Stimulated activated CD4-positive, alpha-beta T cell treated with anti-CD3 and anti-CD28 coated beads, Interleukin-1b, Interleukin-23, amount 100 ng/mL, for 1 hour (primary cell): Measurements from ENCODE around the gene CYB561A3.

ENCODE experiments used
- DNase-seq, 2 donors: peaks; one replicate each; pipeline ENCODE4 v3.0.0-alpha.2; 2020; ENCODE audit warnings: low read depth in 2 of 2

The CYB561A3 gene

DNA sequence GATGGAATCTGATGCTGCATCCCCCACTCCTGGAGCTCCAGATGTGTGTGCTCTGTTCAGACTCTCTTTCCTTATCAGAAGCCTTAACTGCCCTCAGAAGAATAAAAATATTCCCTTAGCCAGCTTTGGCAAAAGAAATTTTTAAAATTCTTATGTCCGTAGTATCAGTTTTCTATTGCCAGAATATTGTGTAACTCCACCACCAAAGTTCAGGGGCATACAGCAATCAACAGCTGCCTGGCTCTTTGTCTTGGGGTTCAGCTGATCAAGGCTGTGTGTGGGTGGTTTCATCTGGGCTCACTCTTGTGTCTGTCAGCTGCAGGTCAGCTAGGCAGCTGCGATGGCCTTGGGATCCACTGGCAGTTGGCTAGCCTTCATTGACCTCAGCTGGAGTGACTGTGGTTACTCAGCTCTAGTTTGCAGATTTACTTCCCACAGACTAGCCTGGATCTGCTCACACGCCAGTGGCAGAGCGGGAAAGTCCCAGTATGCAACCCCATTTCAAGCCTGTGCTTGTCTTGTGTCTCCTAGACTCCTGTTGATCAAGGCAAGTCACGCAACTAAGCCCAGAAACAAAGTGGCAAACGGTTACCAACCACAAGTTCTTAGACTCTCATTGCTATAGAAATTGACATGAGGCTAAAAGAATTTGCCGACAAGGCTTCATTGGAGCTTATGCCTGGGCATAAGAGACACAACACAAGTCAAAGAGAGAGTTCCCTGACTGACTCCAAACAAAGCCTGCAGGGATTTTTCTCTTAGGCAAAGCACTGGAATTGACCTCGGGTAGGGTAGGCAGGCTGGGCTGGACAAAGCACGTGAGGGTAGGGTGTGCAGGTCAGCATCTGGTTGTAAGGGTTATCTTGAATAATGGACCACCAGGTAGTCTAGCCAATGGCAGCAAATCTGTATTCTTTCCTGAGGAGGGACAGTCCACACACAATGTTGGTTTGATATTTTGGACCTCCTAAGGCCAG is 8.0 kb upstream of the CYB561A3 start:
- no peak for DNase-seq

DNA sequence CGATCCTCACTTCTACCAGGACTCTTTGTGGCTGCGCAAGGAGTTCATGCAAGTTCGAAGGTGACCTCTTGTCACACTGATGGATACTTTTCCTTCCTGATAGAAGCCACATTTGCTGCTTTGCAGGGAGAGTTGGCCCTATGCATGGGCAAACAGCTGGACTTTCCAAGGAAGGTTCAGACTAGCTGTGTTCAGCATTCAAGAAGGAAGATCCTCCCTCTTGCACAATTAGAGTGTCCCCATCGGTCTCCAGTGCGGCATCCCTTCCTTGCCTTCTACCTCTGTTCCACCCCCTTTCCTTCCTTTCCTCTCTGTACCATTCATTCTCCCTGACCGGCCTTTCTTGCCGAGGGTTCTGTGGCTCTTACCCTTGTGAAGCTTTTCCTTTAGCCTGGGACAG is 7.0 kb upstream of the CYB561A3 start:
- no peak for DNase-seq

DNA sequence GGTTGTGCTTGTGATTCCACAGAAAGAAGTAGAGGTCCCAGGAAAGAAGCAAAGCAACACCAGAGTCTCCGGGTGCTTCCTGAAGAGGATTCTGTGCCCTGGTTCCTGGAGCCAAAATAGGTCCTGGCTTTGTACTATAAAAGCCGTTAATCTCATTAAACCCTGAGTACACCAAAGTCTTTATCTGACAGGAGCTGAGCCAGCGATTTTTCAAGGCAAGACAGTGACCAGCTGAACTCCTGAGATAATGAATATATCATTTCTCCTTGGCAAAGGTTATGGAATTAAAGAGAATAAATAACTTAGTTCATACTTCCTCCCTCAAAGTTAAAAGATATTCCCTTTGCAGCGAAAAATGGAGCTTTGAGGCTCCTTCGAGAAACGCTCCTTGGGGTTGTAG is 5.7 kb upstream of the CYB561A3 start:
- DNase-seq: no peak

DNA sequence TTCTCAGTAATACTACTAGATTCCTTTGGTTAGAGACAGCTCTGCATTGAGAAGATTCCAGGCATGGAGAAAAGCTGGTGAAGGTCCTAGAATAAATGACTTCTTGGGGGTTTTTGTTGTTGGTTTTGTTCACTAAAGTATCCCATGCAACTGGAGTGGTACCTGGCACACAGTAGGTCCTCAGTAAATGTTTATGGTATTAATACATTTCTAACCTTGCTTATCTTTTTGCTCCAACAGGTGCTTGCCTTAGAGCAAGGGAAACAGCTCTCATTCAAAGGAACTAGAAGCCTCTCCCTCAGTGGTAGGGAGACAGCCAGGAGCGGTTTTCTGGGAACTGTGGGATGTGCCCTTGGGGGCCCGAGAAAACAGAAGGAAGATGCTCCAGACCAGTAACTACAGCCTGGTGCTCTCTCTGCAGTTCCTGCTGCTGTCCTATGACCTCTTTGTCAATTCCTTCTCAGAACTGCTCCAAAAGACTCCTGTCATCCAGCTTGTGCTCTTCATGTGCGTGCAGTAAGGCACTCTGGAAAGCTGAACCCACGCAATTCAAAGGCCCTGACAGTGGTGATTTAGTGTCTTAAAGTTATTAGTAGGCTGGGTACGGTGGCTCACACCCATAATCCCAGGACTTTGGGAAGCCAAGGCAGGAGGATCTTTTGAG is 2.5 kb upstream of the CYB561A3 start:
- DNase-seq: no peak

DNA sequence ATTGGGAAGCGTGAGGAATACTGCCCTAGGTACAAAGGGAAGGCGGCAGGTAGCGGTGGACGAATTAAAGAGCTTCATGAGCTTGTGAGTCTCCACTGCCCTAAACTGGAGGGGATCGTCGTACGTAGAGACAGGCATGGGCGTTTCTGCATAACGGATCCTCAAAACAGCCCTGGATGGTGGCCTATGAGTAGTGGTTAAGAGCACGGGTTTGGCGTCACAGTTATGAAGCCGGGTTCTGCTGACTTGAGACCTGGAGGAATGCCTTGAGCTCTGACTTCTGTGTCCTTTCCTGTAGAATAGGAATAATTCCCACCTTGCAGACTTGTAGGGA is 827 bp upstream of the CYB561A3 start:
- DNase-seq: no peak

DNA sequence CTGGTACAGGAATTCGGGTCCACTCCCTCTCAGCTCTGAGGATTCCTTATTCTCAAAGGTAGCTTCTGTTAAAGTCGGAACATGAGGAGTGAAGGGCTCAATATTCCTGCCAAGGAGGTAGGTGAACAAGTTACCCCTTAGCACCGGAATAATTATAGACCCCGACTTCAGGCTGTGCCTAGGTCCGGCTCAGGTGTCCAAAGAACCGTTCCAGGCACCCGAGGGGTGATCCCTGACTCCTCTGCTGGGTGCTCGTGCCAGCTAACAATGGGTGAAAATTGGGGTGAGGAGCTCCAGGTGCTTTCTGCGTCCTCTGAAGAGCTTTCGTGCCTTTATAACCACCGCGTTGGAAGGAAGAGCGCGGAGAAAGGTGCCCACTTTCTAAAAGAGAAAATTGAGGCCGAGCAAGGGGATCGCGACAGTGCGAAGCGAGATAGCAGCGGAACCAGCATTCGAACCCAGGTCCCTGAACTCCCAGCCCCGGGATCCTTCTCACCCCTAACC is 393 bp downstream of the CYB561A3 start:
- DNase-seq: no peak

DNA sequence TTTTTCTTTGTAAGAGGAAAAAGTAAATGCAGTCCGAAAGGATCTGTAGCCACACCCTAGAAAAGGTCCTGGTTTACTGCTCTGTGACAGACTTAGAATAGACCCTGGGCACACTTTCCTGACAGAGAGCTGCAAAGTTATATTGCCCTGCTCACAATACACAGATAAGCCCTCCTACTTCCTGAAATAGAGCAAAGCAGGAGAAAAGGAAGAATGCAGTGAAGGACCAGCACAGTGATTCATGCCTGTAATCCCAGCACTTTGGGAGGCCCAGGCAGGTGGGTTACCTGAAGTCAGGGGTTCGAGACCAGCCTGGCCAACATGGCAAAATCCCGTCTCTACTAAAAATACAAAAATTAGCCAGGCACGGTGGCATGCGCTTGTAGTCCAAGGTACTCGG is 2.2 kb downstream of the CYB561A3 start:
- no peak for DNase-seq

DNA sequence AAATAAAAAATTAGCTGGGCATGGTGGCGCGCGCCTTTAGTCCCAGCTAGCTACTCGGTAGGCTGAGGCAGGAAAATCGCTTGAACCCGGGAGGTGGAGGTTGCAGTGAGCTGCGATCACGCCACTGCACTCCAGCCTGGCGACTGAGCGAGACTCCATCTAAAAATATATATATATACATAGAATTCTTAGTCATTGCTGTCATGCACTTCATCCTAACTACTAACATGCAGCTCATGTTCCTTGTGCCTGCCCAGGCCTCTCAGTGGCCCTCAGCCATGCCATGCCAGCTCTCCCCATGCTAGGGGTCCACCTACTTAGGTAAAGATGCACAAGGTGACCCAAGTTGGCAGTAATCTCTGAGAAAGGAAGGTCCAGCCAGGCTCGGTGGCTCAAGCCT is 3.1 kb downstream of the CYB561A3 start:
- DNase-seq: no peak

DNA sequence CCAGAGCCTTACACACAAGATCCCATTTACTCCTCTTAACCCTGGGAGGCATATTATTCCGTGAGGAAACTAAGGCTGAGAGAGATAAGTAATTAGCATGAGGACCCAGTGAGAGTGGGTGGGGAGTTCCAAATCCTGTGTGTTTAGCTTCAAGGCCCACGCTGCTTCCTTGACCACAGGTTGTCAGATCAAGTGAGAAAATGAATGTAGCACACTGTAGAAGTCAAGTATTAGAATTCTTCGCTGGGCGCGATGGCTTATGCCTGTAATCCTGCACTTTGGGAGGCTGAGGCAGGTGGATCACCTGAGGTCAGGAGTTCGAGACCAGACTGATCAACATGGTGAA is 3.8 kb downstream of the CYB561A3 start:
- no peak for DNase-seq

DNA sequence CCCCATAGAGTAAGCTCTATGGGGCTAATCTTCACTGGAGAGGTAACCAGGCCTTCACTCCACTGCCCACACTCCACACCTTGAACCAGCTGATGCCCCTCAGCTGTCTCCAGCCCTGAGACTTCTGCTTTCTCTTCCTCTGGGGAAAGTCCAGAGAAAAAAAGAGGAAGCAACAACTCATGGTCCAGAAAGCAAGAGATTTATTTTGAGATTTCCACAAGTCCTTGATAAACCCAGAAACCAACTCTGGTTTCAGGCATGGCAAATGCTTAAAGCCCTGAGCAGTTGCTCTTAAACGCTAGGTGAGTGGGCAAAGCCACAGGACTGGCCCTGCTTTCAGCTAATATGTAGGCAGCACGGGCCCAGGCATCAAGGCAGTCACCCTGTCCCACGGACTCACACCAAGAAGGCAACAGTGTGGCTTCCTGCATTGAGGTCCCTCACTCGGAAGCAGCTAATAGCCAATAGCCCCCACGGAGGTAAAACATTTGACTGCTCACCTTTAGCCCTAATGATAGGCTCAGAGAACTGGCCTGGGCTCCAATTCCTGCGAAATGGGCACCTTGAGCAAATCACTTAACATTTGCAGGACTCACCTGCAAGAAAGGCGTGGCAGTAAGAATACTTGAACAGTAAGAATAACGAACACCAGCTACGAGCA is 4.3 kb downstream of the CYB561A3 start:
- no peak for DNase-seq

DNA sequence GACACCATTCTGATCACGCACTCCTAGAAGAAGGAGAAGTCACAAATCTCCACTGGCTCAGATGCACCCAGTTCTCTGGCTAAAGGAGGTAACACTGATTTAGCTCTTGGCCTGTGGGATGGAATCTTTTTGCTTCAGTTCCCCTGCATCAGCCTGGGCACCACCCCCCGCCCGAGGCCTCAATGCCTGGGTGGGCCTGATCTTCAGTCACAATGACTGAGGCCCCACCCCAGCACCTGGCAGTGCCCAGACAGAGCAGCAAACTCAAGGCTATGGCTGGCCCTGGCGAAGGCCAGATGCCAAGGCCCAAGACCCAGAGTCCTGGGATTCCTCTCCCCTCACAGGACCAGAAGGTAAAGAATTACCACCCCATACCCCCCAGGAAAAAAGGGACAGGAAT is 5.0 kb downstream of the CYB561A3 start:
- no peak for DNase-seq

DNA sequence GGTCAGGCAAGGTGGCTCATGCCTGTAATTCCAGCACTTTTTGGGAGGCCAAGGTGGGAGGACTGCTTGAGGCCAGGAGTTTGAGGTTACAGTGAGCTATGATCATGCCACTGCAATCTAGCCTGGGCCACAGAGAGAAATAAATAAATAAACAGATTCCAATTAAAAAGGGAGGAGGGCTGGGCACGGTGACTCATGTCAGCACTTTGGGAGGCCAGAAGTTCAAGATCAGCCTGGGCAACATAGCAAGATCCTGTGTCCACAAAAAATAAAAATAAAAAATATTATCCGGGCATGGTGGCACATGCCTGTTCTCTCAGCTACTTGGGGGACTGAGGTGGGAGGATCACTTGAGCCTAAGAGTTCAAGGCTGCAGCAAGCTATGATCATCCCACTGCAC is 7.5 kb downstream of the CYB561A3 start:
- DNase-seq: no peak

DNA sequence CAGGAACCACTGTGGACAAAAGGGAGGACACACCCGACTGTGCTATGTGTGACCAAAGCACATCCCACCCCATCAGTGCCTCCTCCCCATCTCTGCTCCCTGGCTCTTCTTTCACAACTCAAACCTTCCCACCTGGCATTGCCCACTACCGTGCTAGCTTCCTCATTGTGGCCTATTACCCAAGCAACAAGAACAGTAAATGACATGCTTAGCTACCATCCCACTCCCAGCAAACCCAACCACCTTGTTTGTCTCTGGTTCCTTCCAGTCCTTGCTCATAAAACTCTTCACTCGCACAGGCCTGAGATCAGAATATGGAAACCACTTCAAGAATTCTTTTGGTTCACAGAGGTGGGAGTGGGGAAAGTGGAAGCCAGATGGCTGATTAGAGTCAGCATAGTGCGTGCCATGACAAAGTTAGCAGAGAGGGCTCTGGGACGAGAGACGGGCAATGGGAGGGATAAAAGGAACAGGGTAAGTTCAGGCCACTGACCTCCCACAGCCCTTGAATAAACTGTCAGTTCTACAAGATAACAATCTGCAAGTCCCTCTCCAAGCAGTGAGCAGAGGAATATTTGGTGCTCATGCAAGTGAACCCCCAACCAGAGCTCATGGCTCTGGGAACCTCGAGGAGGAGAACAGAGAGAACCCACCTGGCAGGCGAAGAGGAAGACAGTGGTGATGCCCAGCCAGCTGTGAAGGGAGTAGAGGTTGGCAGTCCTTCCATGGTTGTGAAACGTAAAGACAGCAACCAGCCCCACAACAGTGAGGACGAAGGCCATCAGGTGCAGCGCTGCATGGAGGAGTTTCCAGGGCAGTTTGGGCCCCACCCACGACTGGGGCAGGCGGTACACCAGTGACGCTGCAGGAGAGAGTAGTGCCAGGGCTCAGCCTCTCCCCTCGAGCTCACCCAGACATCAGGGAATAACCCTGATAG is 8.3 kb downstream of the CYB561A3 start:
- no peak for DNase-seq

DNA sequence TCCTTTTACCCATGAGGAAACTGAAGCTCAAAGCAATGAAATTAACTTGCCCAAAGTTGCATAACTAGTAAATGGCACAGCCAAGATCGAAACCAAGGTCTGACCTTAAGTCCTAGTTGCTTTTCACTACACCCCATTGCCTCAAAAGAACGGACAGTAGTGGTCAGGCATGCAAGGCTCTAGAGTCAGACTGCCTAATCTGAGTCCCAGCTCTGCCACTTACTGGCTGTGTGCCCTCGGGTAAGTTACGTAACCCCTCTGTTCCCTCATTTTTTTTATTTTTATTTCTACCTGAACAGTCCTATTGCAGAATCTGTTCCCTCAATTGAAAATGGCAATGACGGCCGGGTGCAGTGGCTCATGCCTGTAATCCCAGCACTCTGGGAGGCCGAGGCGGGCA is 9.6 kb downstream of the CYB561A3 start:
- no peak for DNase-seq

DNA sequence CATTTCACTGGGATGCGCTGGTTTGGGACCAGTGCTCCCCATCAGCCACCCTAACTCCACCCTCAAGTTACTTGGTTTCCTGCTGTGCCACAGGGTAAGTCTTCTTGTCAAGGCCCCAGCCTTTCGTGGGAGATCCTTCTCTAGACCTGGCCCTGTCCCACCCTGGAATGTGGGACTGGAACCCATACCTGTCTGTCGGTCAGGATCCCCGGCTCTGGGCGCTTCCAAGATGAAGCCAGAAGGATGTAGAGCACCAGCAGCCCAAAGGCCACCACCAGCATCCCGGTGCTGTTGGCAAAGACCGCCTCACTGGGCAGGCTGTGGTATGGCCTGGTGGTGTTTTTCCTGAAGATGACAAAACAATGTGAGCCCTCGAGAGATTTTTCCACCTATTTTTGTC is 10.9 kb downstream of the CYB561A3 start:
- no peak for DNase-seq

DNA sequence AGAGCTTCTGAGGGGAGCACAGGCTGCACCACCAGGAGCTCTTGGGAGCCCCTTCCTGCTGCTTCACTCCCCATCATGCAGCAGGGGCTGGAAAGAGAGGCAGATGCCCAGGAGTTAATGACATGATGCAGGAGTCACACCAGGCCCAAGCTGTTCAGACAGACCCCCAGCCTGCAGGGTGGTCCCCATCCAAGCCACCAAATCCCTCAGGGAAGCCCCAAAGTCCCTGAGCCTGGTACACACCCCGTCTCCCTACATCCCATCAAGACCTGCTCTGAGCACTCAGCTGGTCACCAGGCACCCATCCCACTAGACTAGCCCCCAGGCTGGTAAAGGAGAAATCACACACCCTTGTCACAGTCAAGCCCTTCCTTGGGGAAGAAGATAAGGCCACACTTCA is 11.3 kb downstream of the CYB561A3 start:
- no peak for DNase-seq

DNA sequence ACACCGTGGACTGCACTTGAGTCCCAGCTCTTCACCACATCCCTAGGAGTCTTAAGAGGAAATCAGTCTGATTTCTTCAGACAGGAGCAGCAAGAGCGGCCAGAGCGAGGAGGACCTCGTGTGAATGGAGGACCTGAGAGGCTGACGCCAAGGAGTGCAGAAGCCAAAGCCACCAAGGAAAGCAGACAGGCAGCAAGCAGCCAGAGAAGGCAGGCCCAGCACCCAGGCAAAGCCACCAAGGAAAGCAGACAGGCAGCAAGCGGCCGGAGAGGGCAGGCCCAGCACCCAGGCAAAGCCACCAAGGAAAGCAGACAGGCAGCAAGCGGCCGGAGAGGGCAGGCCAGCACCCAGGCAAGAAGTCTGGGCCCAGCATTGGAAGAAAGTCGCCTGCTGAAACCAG is 11.8 kb downstream of the CYB561A3 start:
- no peak for DNase-seq

DNA sequence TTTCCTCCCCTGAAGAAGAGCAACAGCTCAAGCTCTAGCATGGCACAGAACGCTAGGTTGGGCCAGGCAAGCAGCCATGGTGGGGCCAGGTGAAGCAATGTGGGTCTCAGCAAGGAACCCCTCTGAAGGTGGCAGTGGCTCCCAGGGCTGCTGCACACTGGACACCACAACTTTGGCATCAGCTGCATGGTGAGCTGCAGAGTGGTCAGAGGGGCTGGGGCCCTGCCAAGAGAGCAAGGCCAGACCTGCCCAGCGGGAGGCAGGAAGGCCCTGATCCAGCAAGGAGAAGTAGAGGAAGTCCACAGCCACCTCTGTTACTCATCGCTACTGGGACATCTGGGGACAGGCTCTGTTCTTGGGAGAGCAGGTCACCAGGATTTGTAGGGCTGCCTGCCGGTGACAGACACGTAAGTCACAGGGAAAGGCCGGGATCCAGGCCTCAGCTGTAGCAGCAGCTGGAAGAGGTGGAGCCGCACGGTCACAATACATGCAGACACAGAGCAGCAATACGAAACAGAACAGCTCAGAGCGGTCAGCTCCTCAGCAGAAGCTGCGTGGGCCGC is 12.4 kb downstream of the CYB561A3 start:
- DNase-seq: no peak

DNA sequence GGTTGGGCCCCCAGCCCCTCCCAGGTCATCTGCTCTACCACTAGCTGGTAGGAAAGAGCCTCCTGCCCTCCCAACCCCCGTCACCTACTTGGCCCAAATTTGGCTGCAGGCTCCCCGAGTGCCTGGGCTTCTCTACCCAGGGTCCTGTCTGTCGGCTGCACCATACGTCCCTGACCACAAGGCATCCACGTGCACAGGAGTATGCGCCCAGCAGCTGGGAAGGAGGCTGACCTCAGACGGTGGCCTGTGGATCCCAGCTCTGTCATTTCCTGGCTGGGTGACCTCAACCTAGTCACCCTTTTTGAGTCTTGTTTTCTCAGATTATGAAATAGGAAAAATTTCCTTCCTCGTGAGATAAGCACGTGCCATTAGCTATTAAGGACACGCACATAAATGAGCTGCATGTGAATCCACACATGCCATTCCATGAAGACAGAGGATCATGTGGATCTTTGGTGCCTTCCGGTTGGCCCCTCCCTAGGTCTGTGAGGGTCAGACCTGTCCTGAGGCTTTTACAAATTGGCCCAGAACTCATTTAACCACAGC is 13.7 kb downstream of the CYB561A3 start:
- DNase-seq: no peak

DNA sequence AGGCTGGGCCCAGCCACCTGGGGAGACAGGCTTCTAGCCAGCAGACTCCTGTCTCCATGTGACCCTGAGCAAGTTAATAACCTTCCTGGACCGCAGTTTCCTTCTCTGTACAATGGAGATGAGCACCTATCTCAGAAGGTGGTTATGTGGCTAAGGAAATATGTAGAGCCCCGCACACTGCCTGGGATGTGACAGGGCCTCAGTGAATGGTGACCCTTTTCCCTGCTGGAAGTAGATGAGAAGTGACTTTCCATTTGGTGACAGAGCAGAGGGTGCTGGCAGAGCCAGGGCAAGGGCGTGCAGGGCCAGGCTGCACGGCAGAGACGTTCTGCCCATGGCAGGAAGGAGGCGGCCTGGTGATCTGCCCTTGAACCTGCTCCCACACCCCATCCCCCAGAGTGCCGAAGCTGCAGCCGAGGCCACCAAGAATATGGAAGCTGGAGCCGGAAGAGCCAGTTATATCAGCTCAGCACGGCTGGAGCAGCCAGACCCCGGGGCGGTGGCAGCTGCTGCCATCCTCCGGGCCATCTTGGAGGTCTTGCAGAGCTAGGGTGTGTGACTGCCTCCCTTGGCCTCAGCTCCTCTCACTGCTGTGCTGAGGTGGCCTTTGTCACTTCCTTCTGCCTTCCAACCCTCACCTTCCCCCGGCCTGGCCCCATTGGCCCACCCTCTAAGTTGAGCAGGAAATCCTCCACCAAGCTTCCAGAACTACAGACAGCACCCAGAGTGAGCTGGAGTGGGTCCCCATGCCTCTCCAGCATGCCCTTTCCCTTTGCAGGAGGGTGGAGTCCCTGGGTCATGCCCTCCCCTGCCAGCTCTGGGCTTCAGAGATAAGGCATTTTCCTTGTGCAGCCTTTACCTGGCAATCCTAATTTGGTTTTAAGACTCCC is 15.5 kb downstream of the CYB561A3 start:
- DNase-seq: no peak
